Measurements from ENCODE around the gene CCDC83.

- TF ChIP-seq GATA3 (IDR thresholded peaks at IDR 0.05; ENCODE audit: low read depth, low read length) (no peak), GATA2 (IDR thresholded peaks at IDR 0.05; ENCODE audit: low read depth, low read length) (no peak)
Observed at GRCh38 chr11:85898456-85898855, 43.3 kb downstream of the CCDC83 start.
